Fibroblast of gingiva (primary cell): Measurements from ENCODE around the gene CHRD.
"Not testable (repeated sequence)": the region's sequence is repeated elsewhere in the genome, so short reads cannot be mapped to it uniquely, and the experiment has no call there.

Experiments used
- DNase-seq: peaks from one replicate; pipeline ENCODE4 v3.0.0-alpha.2; 2011; ENCODE audit warnings: low read depth

CHRD gene

GRCh38 chr3:184379358-184380184 lies at the start of gene CHRD:
CHRD (plus strand) TSS chr3:184380054; CDS start chr3:184380319, 265 bp downstream.
- no peak for DNase-seq

GRCh38 chr3:184332370-184333090 lies 47.3 kb upstream of the CHRD start:
- peak; percentile 61 for DNase-seq

GRCh38 chr3:184333190-184333589 lies 46.7 kb upstream of the CHRD start:
- DNase-seq: no peak

DNA sequence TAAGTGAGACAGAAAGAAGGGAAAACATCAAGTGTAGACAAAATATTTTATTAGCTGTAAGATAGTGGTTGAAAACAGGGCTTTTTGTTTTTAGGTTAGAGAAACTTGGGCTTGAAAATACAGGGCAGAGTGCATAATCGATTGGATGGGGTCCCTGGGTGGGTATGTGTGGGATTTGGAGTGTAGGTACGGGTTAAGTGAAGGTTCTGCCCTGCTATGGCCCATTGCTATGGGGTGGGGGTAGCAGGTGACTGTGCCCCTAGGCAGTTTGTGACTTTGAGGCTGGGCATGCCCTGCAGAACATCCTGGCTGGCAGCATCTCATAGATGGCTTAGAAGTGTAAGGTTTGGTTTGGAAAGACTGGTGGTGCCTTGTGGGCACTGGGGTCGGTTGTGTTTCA lies 46.2 kb upstream of the CHRD start:
- no peak for DNase-seq

- peak; percentile 30 for DNase-seq
These were observed 45.2 kb upstream of the CHRD start for GRCh38 chr3:184334470-184335158.

- DNase-seq: no peak
These were observed 44.6 kb upstream of the CHRD start for GRCh38 chr3:184335291-184335660.

DNA sequence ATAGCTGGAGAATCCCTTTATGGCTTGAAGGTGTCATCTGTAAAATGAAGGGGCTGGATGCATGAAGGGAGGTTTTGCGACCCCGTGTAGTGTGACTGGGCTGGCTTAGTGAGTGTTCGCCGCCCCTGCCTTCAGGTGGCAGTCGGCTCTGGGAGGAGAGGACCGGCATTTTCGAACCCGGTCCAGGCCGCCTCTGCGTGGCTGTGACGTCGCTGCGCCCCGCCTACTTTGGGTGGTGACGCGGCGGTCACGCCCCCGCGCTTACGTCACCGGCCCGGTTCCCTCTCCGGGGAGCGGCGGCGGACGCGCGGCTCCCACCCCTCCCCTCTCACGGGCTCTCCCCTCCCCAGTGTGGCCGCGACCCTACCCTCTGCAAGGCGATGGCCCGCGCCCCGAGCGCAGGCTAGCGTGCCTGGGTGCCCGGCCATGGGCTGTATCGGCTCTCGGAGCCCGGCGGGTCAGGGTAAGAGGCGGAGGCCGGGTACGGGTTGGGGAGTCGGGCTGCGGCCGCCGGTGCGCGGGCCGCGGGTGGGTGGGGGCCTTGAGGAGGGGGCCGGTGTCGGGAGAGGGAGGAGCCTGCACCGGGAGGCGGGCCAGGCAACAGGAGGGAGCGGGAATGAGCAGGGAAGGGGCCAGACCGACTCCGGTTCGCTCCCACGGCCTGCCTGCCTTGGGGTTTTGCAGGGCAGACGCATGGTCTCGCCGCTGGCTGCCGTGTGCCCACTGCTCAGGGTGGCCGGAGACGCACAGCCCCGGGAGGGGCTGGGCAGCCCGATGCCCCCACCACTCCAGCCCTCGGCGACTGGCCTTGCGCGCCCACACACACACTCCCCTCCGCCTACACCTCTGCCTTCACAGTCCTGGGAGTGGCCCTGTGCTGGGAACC lies 44.0 kb upstream of the CHRD start:
- DNase-seq: peak; percentile 79

GRCh38 chr3:184336547-184337398 lies 43.1 kb upstream of the CHRD start:
- peak; percentile 66 for DNase-seq

- DNase-seq: peak; percentile 76
These were observed 42.5 kb upstream of the CHRD start, which contains the start of gene FAM131A for GRCh38 chr3:184337399-184337714. FAM131A (plus strand) TSS chr3:184337600; CDS start chr3:184337631, 31 bp downstream.

DNA sequence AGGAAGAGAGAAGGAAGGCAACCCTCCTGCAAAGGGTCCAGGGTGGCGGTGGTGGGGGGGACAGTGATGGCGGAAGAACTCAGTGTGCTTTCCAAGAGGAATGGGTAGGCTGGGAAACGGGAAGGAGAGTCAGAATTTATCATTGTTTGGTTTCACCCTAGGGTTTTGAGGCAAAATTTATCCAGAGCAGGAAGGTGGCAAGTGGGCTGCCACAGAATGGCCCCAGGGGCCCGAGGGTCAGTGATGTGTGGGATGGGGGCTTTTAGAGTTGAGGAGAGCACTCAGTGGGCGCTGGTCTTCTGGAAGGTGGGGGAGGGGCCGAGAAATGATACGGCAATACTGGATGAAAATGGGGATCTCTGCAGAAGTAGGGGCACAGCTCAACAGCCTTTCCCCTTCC lies 41.9 kb upstream of the CHRD start:
- no peak for DNase-seq

DNA sequence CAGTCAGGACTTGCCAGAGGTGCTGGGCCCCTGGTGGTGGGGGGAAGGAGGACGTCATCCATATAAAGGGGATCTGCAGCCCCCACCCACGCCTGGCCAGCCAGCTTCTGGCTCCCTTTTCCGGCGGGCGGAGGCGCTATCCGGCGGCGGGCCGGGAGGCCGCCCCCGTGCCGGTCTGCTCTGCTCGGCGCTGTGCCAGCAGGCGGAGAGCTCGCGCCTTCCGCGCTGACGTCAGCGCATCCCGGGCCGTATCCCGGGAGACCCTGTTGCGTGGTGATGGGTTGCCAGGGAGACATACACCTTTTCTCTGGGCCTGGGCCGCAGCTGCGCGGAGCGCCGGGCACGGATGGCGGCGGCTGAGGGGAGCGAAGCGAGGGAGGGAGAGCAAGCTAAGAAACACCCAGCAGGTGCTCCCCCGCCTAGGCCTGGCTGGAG lies 41.3 kb upstream of the CHRD start:
- DNase-seq: peak; percentile 76

GRCh38 chr3:184339001-184339400 lies 40.9 kb upstream of the CHRD start:
- no peak for DNase-seq

GRCh38 chr3:184339451-184340135 lies 40.3 kb upstream of the CHRD start:
- DNase-seq: not testable (repeated sequence)

- no peak for DNase-seq
These were observed 37.9 kb upstream of the CHRD start for GRCh38 chr3:184341925-184342324.

DNA sequence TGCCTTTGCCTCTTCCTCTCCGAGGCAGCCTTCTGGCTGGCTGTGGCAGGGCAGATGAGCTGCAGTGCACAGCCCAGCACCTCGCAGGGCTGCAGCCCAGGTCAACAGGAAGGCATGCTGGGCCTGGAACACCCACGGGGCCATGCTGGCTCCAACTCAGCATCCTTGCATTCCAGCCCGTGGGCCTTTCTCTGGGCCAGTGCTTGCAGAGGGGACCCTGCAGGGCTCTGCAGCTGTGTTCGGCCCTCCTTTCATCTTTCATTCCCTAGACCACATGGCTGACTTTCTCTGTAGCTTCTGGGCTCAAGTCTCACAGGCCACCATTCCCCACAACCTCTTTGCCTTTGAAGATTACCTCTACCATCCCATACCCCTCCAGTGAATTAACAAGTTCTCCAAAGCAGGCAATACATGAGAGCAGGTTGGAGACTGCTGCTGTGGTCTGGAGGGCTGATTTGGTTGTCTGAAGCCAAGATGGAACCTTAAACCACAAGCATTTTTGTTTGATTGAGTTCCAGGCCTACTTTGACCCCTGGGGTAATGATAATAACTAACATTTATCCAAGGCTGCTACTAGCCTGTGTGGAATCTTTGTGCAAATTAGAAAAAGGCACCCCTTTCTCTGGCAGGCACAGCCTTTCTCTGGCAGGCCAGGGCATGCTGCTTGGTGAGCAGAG lies 36.5 kb upstream of the CHRD start:
- no peak for DNase-seq

- no peak for DNase-seq
These were observed 35.1 kb upstream of the CHRD start for GRCh38 chr3:184344579-184345316.

GRCh38 chr3:184345317-184346144 lies 34.3 kb upstream of the CHRD start:
- peak; percentile 78 for DNase-seq
